GM13976 (cell line): ENCODE measurements around the gene COL28A1.

Experiments used
- DNase-seq: peaks from one replicate; pipeline ENCODE4 v3.0.0; 2012; ENCODE audit warnings: low spot score
- CTCF ChIP-seq: IDR thresholded peaks from 2 replicates; pipeline ENCODE4 v1.5.1; 2012; ENCODE audit warnings: borderline replicate concordance, mild to moderate bottlenecking; ENCODE audit not compliant: insufficient read depth; ENCODE audit errors: extremely low read depth, missing control alignments, control extremely low read depth
- in situ Hi-C: fragments of 300-500 bp; cut with MboI; formaldehyde crosslinking; loops from one replicate; pipeline ENCODE4 v1.12.0; 2022; ENCODE audit warnings: low sequenced_read_pairs, mixed read lengths, inconsistent platforms; ENCODE audit not compliant: unreplicated experiment

COL28A1 gene

GRCh38 chr7:7417414-7417813 is 118.3 kb downstream of the COL28A1 start:
- in situ Hi-C loops, result no loop called here
- no peak for DNase-seq
- TF ChIP-seq CTCF, result no peak

GRCh38 chr7:7416031-7416858 is 119.4 kb downstream of the COL28A1 start:
- in situ Hi-C loops, result no loop called here
- DNase-seq, result no peak

GRCh38 chr7:7414791-7415603 is 120.7 kb downstream of the COL28A1 start:
- no peak for DNase-seq
- TF ChIP-seq CTCF, result no peak
- in situ Hi-C loops, result no loop called here

More at GRCh38 chr7:7416031-7416858, 119.4 kb downstream of the COL28A1 start:
- no peak for TF ChIP-seq CTCF

DNA sequence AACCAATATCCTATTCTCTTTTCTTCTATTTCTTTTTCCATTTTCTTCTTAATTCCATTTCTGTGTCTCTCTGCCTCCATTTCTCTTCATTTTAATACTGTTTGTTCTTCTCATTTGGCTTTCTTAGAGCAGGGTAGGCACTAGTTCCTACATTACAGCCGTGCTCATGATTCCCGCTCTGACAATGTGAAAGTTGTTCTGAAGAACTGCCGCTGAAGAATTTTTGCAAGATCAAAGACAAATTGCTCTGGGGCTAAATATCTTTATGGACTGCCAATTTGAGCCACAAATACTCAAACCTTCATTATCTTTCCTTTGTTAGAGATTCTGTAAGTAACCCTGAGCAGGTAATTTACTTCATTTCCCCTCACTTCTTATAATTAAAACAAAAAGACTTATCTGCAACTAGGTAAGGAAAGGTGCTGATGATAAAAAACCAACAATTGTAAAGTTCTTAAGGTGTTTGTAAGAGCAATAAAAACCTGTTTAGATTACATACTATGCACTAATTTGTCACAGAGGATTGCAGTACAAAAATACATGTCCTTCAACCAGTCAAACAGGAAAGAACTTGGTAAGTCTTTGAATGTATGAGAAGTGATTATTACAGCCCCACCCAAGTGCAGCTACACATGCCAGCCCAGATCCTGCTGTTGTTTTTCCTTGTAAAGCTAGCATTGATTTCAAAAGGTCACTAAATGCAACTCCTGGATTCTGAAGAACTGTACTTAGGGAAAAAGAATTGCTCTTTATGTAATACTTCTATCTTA is 127.5 kb downstream of the COL28A1 start:
- DNase-seq, result no peak
- no peak for TF ChIP-seq CTCF
- in situ Hi-C loops, result no loop called here

DNA sequence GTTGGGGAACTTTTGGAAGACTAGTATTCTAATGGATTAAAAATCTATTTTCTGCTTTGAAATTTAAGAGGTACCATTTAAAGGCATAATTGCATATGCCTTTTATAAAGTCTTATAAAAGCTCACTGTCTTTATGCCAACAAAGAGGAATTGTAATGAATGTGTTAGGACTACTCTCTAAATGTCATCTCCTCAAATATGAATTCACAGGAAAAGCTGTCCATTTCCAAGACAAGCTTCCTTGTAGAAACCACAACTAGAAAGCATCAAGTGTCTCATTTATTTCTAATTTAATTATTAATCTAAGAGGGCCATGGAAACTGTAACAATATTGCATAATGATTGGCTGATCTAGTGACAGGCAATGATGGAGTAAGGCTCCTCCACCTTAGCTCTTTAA is 130.2 kb downstream of the COL28A1 start:
- DNase-seq, result no peak
- in situ Hi-C loops, result no loop called here
- no peak for TF ChIP-seq CTCF

- in situ Hi-C loops, result no loop called here
- no peak for DNase-seq
- TF ChIP-seq CTCF, result no peak
Measured at GRCh38 chr7:7399707-7400106, 136.0 kb downstream of the COL28A1 start.
